H9 (cell line): ENCODE data around the gene PRKCA. TPM values are rescaled to one million over a fixed set of nuclear protein-coding genes. Genes with fewer than 3 reads are reported as not detected.

Experiments used
- DNase-seq: peaks from one replicate; pipeline ENCODE4 v3.0.0-alpha.2; 2017
- H2AFZ ChIP-seq: one replicate; pipeline ENCODE4 v1.6.1; 2013; ENCODE audit warnings: mild to moderate bottlenecking, low read length, control low read depth, moderate library complexity
- H2AK5ac ChIP-seq: 2 replicates; pipeline ENCODE4 v1.6.1; 2013; ENCODE audit warnings: low read length, control low read depth, mixed read lengths; ENCODE audit not compliant: insufficient read length
- H2BK120ac ChIP-seq: one replicate; pipeline ENCODE4 v1.6.1; 2013; ENCODE audit warnings: low read depth, mild to moderate bottlenecking, low read length, control low read depth, inconsistent platforms; ENCODE audit not compliant: poor library complexity, severe bottlenecking
- H2BK12ac ChIP-seq: 2 replicates; pipeline ENCODE4 v1.6.1; 2013; ENCODE audit warnings: low read length, control low read depth, mixed read lengths, low read depth; ENCODE audit not compliant: insufficient read length
- H2BK15ac ChIP-seq: 2 replicates; pipeline ENCODE4 v1.6.1; 2013; ENCODE audit warnings: low read depth, low read length, control low read depth
- H2BK20ac ChIP-seq: one replicate; pipeline ENCODE4 v1.6.1; 2013; ENCODE audit warnings: low read depth, mild to moderate bottlenecking, low read length, control low read depth, inconsistent platforms; ENCODE audit not compliant: poor library complexity, severe bottlenecking
- H2BK5ac ChIP-seq: 2 replicates; pipeline ENCODE4 v1.6.1; 2013; ENCODE audit warnings: low read length, control low read depth, mixed read lengths; ENCODE audit not compliant: insufficient read length
- H3K14ac ChIP-seq: 2 replicates; pipeline ENCODE4 v1.6.1; 2013; ENCODE audit warnings: low read length, control low read depth; ENCODE audit not compliant: insufficient read depth
- H3K18ac ChIP-seq: 2 replicates; pipeline ENCODE4 v1.6.1; 2013; ENCODE audit warnings: low read depth, mild to moderate bottlenecking, mixed read lengths, low read length, control low read depth; ENCODE audit not compliant: insufficient read length
- H3K23ac ChIP-seq: 2 replicates; pipeline ENCODE4 v1.6.1; 2013; ENCODE audit warnings: low read length, control low read depth, mixed read lengths, low read depth; ENCODE audit not compliant: insufficient read length
- H3K23me2 ChIP-seq: 2 replicates; pipeline ENCODE4 v1.6.1; 2013; ENCODE audit warnings: low read depth, mild to moderate bottlenecking, mixed read lengths, low read length, control low read depth; ENCODE audit not compliant: insufficient read length, poor library complexity, severe bottlenecking
- H3K27ac ChIP-seq: 2 replicates; pipeline ENCODE4 v1.5.1; 2013; ENCODE audit warnings: low read length, control low read depth, mixed read lengths, low read depth; ENCODE audit not compliant: insufficient read length
- H3K27me3 ChIP-seq: 2 replicates; pipeline ENCODE4 v1.6.1; 2013; ENCODE audit warnings: low read length, control low read depth, inconsistent platforms; ENCODE audit not compliant: insufficient read depth
- H3K4ac ChIP-seq: 2 replicates; pipeline ENCODE4 v1.6.1; 2013; ENCODE audit warnings: low read depth, mild to moderate bottlenecking, control low read depth, inconsistent platforms, low read length, moderate library complexity
- H3K4me1 ChIP-seq: 2 replicates; pipeline ENCODE4 v1.6.1; 2013; ENCODE audit warnings: low read length, control low read depth, inconsistent platforms; ENCODE audit not compliant: insufficient read depth
- H3K4me2 ChIP-seq: 2 replicates; pipeline ENCODE4 v1.6.1; 2013; ENCODE audit warnings: low read length, control low read depth, mixed read lengths; ENCODE audit not compliant: insufficient read length, insufficient read depth
- H3K56ac ChIP-seq: 2 replicates; pipeline ENCODE4 v1.6.1; 2013; ENCODE audit warnings: low read depth, mild to moderate bottlenecking, mixed read lengths, low read length, control low read depth; ENCODE audit not compliant: insufficient read length
- H3K79me1 ChIP-seq: 2 replicates; pipeline ENCODE4 v1.6.1; 2013; ENCODE audit warnings: low read depth, mild to moderate bottlenecking, moderate library complexity, low read length, control low read depth, inconsistent platforms; ENCODE audit not compliant: insufficient read depth, poor library complexity, severe bottlenecking
- H3K79me2 ChIP-seq: 2 replicates; pipeline ENCODE4 v1.6.1; 2013; ENCODE audit warnings: low read length, control low read depth, inconsistent platforms; ENCODE audit not compliant: insufficient read depth
- H3K9ac ChIP-seq: 2 replicates; pipeline ENCODE4 v1.6.1; 2013; ENCODE audit warnings: low read length, control low read depth, mixed read lengths; ENCODE audit not compliant: insufficient read length; ENCODE audit errors: extremely low read depth
- H3K9me3 ChIP-seq: one replicate; pipeline ENCODE4 v1.6.1; 2013; ENCODE audit warnings: low read depth, low read length, inconsistent platforms; ENCODE audit not compliant: control insufficient read depth
- H3T11ph ChIP-seq: one replicate; pipeline ENCODE4 v1.6.1; 2013; ENCODE audit warnings: mild to moderate bottlenecking, low read length, control low read depth, inconsistent platforms
- H4K20me1 ChIP-seq: one replicate; pipeline ENCODE4 v1.6.1; 2013; ENCODE audit not compliant: control insufficient read depth, insufficient read length, insufficient read depth
- H4K5ac ChIP-seq: 2 replicates; pipeline ENCODE4 v1.6.1; 2013; ENCODE audit warnings: low read depth, mild to moderate bottlenecking, mixed read lengths, low read length, control low read depth; ENCODE audit not compliant: insufficient read length
- H4K8ac ChIP-seq: replicated peaks from 2 replicates; pipeline ENCODE4 v1.6.1; 2013; ENCODE audit warnings: low read length, control low read depth, mixed read lengths, low read depth; ENCODE audit not compliant: insufficient read length
- H4K91ac ChIP-seq: 2 replicates; pipeline ENCODE4 v1.6.1; 2013; ENCODE audit warnings: low read depth, mild to moderate bottlenecking, moderate library complexity, mixed read lengths, low read length, control low read depth; ENCODE audit not compliant: insufficient read length
- H3K27ac Mint-ChIP-seq, 3 experiments: 2 replicates in 2 of 3; 3 replicates in 1 of 3; pipeline ENCODE4 v1.8.0; 2020 to 2021; ENCODE audit warnings: mixed read lengths in 3 of 3, mild to moderate bottlenecking in 1 of 3, moderate library complexity in 1 of 3
- H3K27me3 Mint-ChIP-seq: 2 replicates; pipeline ENCODE4 v1.8.0; 2021; ENCODE audit warnings: low read depth, mild to moderate bottlenecking, moderate library complexity, mixed read lengths
- H3K36me3 Mint-ChIP-seq, 3 experiments: 2 replicates in 2 of 3; 3 replicates in 1 of 3; pipeline ENCODE4 v1.8.0; 2020 to 2021; ENCODE audit warnings: low read depth in 3 of 3, mixed read lengths in 3 of 3; ENCODE audit not compliant: insufficient read depth in 1 of 3
- H3K4me1 Mint-ChIP-seq, 2 experiments: 2 replicates each; pipeline ENCODE4 v1.8.0; 2020; ENCODE audit warnings: mixed read lengths in 2 of 2
- H3K4me3 Mint-ChIP-seq, 2 experiments: 2 replicates in 1 of 2; 3 replicates in 1 of 2; pipeline ENCODE4 v1.8.0; 2020 to 2021; ENCODE audit warnings: mild to moderate bottlenecking in 2 of 2, mixed read lengths in 2 of 2, moderate library complexity in 1 of 2
- H3K9me3 Mint-ChIP-seq, 2 experiments: 2 replicates in 1 of 2; 3 replicates in 1 of 2; pipeline ENCODE4 v1.8.0; 2020; ENCODE audit warnings: mild to moderate bottlenecking in 2 of 2, mixed read lengths in 2 of 2, moderate library complexity in 1 of 2
- WGBS: extraction: QIAGEN DNeasy Blood & Tissue Kit; methylation state at CpG from one replicate; pipeline ENCODE4 v1.1.7; 2013; ENCODE audit warnings: missing lambda C conversion rate, low lambda C conversion rate, mixed read lengths; ENCODE audit not compliant: insufficient read length; ENCODE audit errors: extremely low coverage; 5-methylcytosine and 5-hydroxymethylcytosine counted together
- total RNA-seq: library from RNA; stranded (reverse); gene quantifications from 2 replicates; pipeline ENCODE4 v1.2.1, GENCODE V29; 2021
- TF ChIP-seq, protein P1 (sequence below): fragments of 200-600 bp; sonication (generic); conservative IDR thresholded peaks from 3 replicates; pipeline ENCODE4 v1.8.0; 2021; ENCODE audit warnings: antibody characterized with exemption, mild to moderate bottlenecking

Gene PRKCA
- total RNA-seq, 1 experiment from 2014 or later = 10.5 TPM

DNA sequence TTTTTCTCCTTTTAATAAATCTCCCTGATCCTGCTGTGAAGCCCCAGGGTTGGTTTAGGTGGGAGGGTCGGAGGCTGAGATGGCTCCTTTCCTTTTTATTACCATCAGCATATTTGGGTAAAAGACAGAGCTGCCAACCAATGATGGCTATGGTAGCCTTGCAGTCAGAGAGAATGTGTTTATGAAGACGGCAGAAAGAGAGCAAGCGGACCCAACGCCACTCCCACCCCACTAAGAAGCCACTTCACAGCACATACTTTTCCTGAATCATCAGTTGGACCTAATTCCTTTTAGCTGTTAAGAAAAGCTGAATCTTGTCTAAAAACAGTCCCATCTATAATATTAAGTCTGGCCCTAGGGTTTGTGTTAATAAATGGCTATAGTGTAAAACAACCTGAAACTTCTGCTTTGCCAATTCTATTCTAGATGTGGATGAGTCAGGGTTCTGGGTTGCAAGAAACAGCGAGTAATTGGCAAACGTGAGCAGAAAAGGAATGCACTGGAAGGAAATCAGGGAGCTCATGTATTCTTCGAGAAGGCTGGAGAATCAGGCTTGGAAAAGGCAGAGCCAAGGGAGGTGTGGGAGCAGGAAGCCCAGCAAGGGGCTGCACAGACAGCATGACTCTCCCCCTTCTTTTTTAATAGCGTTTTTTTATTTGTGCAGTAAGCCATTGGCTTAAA, 34.0 kb upstream of the PRKCA start:
- Histone ChIP-seq H4K5ac (no peak overlapping the region), H3K79me2 (no peaks in the 10 kb centered on the region), H3K56ac (no peak overlapping the region), H3K9me3 (no peaks in the 10 kb centered on the region), H3K18ac (no peak overlapping the region), H2BK120ac (no peak overlapping the region), H2BK5ac (no peak overlapping the region), H3K23ac (no peak overlapping the region), H3K14ac (no peak overlapping the region), H3K79me1 (no peaks in the 10 kb centered on the region), H4K91ac (no peak overlapping the region), H3K4me1 (no peaks in the 10 kb centered on the region), H3K23me2 (no peaks in the 10 kb centered on the region), H4K8ac (no peak overlapping the region), H2BK20ac (no peak overlapping the region), H3K27ac (no peak overlapping the region), H2BK15ac (no peak overlapping the region), H2AK5ac (no peak overlapping the region), H3K27me3 (no peaks in the 10 kb centered on the region), H3K4me2 (no peak overlapping the region), H3T11ph (no peak overlapping the region), H3K4ac (no peak overlapping the region), H3K9ac (no peak overlapping the region), H2AFZ (no peak overlapping the region), H4K20me1 (no peaks in the 10 kb centered on the region), H2BK12ac (no peak overlapping the region)
- Mint-ChIP-seq H3K27me3 (peaks cover 2% of the 10 kb centered on the region; the same call in 1 of the 2 replicates), H3K27ac (no peak overlapping the region), H3K9me3 (peaks cover 26 to 31% of the 10 kb centered on the region in 2 experiments), H3K36me3 (peaks cover 2 to 24% (median 6%) of the 10 kb centered on the region in 3 experiments; a peak in 6 of 7 replicates), H3K4me3 (no peak overlapping the region), H3K4me1 (0 out of 4 replicates have a peak, but pooled peaks cover 0 to 4% of the 10 kb centered on the region in 2 experiments)
- no peak for DNase-seq
- TF ChIP-seq, protein P1, sequence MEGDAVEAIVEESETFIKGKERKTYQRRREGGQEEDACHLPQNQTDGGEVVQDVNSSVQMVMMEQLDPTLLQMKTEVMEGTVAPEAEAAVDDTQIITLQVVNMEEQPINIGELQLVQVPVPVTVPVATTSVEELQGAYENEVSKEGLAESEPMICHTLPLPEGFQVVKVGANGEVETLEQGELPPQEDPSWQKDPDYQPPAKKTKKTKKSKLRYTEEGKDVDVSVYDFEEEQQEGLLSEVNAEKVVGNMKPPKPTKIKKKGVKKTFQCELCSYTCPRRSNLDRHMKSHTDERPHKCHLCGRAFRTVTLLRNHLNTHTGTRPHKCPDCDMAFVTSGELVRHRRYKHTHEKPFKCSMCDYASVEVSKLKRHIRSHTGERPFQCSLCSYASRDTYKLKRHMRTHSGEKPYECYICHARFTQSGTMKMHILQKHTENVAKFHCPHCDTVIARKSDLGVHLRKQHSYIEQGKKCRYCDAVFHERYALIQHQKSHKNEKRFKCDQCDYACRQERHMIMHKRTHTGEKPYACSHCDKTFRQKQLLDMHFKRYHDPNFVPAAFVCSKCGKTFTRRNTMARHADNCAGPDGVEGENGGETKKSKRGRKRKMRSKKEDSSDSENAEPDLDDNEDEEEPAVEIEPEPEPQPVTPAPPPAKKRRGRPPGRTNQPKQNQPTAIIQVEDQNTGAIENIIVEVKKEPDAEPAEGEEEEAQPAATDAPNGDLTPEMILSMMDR = no peak
- no CpG with 5 or more reads among the region's 8 CpGs for WGBS
